Trophoblast cell (in vitro differentiated cells and primary cell): ENCODE measurements around the gene MS4A10.

ENCODE experiments used
- DNase-seq, 2 donors: peaks; one replicate each; pipeline ENCODE4 v3.0.0-alpha.2; 2016
- H2AFZ ChIP-seq: 2 replicates; pipeline ENCODE4 v1.6.1; 2013; ENCODE audit warnings: low read length, moderate library complexity, mild to moderate bottlenecking; ENCODE audit not compliant: insufficient read depth, poor library complexity
- H2AK5ac ChIP-seq: 2 replicates; pipeline ENCODE4 v1.6.1; 2013; ENCODE audit warnings: mild to moderate bottlenecking, low read length
- H2BK120ac ChIP-seq: 2 replicates; pipeline ENCODE4 v1.6.1; 2013; ENCODE audit warnings: low read length, mild to moderate bottlenecking, moderate library complexity; ENCODE audit not compliant: insufficient read depth, poor library complexity
- H2BK12ac ChIP-seq: 2 replicates; pipeline ENCODE4 v1.6.1; 2013; ENCODE audit warnings: mild to moderate bottlenecking, low read length, moderate library complexity
- H2BK5ac ChIP-seq: 2 replicates; pipeline ENCODE4 v1.6.1; 2013; ENCODE audit warnings: low read length, low read depth, moderate library complexity, mild to moderate bottlenecking; ENCODE audit not compliant: poor library complexity
- H3K14ac ChIP-seq: 2 replicates; pipeline ENCODE4 v1.6.1; 2013; ENCODE audit warnings: mild to moderate bottlenecking, low read length
- H3K18ac ChIP-seq: 2 replicates; pipeline ENCODE4 v1.6.1; 2013; ENCODE audit warnings: mild to moderate bottlenecking, low read length
- H3K23ac ChIP-seq: 2 replicates; pipeline ENCODE4 v1.6.1; 2013; ENCODE audit warnings: low read length
- H3K27ac ChIP-seq: 2 replicates; pipeline ENCODE4 v1.5.1; 2013; ENCODE audit warnings: low read depth, mild to moderate bottlenecking, inconsistent platforms, low read length, moderate library complexity
- H3K27me3 ChIP-seq: 2 replicates; pipeline ENCODE4 v1.6.1; 2013; ENCODE audit warnings: inconsistent platforms, mild to moderate bottlenecking, low read length, moderate library complexity; ENCODE audit not compliant: insufficient read depth
- H3K36me3 ChIP-seq, 2 experiments: 1 replicate in 1 of 2; 2 replicates in 1 of 2; pipeline ENCODE4 v1.6.1; 2013; ENCODE audit warnings: low read length in 2 of 2, mild to moderate bottlenecking in 2 of 2, moderate library complexity in 1 of 2; ENCODE audit not compliant: insufficient read depth in 2 of 2, control insufficient read depth in 1 of 2
- H3K4ac ChIP-seq: 2 replicates; pipeline ENCODE4 v1.6.1; 2013; ENCODE audit warnings: low read depth, mild to moderate bottlenecking, low read length, moderate library complexity
- H3K4me1 ChIP-seq, 2 experiments: 1 replicate in 1 of 2; 2 replicates in 1 of 2; pipeline ENCODE4 v1.6.1; 2013; ENCODE audit warnings: low read length in 2 of 2, mild to moderate bottlenecking in 2 of 2, moderate library complexity in 1 of 2; ENCODE audit not compliant: insufficient read depth in 2 of 2, control insufficient read depth in 1 of 2
- H3K4me2 ChIP-seq: 2 replicates; pipeline ENCODE4 v1.6.1; 2013; ENCODE audit warnings: inconsistent platforms, mild to moderate bottlenecking, low read length, moderate library complexity
- H3K4me3 ChIP-seq: 2 replicates; pipeline ENCODE4 v1.5.1; 2013; ENCODE audit warnings: mild to moderate bottlenecking, low read depth, low read length, inconsistent platforms
- H3K79me1 ChIP-seq: one replicate; pipeline ENCODE4 v1.6.1; 2013; ENCODE audit warnings: low read length
- H3K79me2 ChIP-seq: 2 replicates; pipeline ENCODE4 v1.6.1; 2013; ENCODE audit warnings: low read length, mild to moderate bottlenecking; ENCODE audit not compliant: control insufficient read depth, insufficient read depth, poor library complexity
- H3K9ac ChIP-seq: 2 replicates; pipeline ENCODE4 v1.6.1; 2013; ENCODE audit warnings: mild to moderate bottlenecking, low read length
- H3K9me3 ChIP-seq: 2 replicates; pipeline ENCODE4 v1.6.1; 2013; ENCODE audit warnings: low read depth, mild to moderate bottlenecking, control low read depth, inconsistent platforms, low read length; ENCODE audit not compliant: insufficient read depth
- H4K12ac ChIP-seq: 2 replicates; pipeline ENCODE4 v1.6.1; 2013; ENCODE audit warnings: low read depth, mild to moderate bottlenecking, low read length, moderate library complexity
- H4K8ac ChIP-seq: 2 replicates; pipeline ENCODE4 v1.6.1; 2013; ENCODE audit warnings: low read depth, mild to moderate bottlenecking, low read length, moderate library complexity
- H4K91ac ChIP-seq: one replicate; pipeline ENCODE4 v1.6.1; 2013; ENCODE audit warnings: low read depth, mild to moderate bottlenecking, low read length, moderate library complexity
- WGBS: extraction: QIAGEN DNeasy Blood & Tissue Kit; methylation state at CpG from one replicate; pipeline ENCODE4 v1.1.7; 2013; ENCODE audit warnings: missing lambda C conversion rate; ENCODE audit not compliant: insufficient read length, insufficient coverage; ENCODE audit errors: extremely low coverage; 5-methylcytosine and 5-hydroxymethylcytosine counted together

The MS4A10 gene

GRCh38 chr11:60844870-60845221 lies 59.7 kb downstream of the MS4A10 start:
- Histone ChIP-seq H3K9ac (no peak overlapping the region), H3K27me3 (no peaks in the 10 kb centered on the region), H3K4me1 (peaks cover 8 to 19% of the 10 kb centered on the region in 2 experiments), H2BK12ac (no peak overlapping the region), H3K79me1 (peaks cover 11% of the 10 kb centered on the region), H2BK120ac (no peak overlapping the region), H3K4ac (no peak overlapping the region), H3K4me2 (no peak overlapping the region), H3K14ac (no peak overlapping the region), H4K12ac (no peak overlapping the region), H3K27ac (no peak overlapping the region), H3K36me3 (peaks cover 21 to 23% of the 10 kb centered on the region in 2 experiments), H2AFZ (no peak overlapping the region), H3K79me2 (peaks cover 9% of the 10 kb centered on the region), H4K8ac (no peak overlapping the region), H3K9me3 (peaks cover 5% of the 10 kb centered on the region), H3K18ac (no peak overlapping the region), H2AK5ac (no peak overlapping the region), H3K23ac (no peak overlapping the region), H2BK5ac (no peak overlapping the region), H3K4me3 (no peak overlapping the region), H4K91ac (no peak overlapping the region)
- no CpG with 5 or more reads among the region's 4 CpGs for WGBS
- DNase-seq, result no peak

- Histone ChIP-seq H2AFZ (no peak overlapping the region), H3K79me2 (peaks cover 9% of the 10 kb centered on the region), H3K9ac (no peak overlapping the region), H3K4me3 (no peak overlapping the region), H3K36me3 (peaks cover 26 to 28% of the 10 kb centered on the region in 2 experiments), H2AK5ac (no peak overlapping the region), H3K79me1 (peaks cover 11% of the 10 kb centered on the region), H2BK120ac (no peak overlapping the region), H2BK12ac (no peak overlapping the region), H3K23ac (no peak overlapping the region), H3K4me2 (no peak overlapping the region), H4K91ac (no peak overlapping the region), H4K12ac (no peak overlapping the region), H2BK5ac (no peak overlapping the region), H3K4me1 (peaks cover 8 to 19% of the 10 kb centered on the region in 2 experiments), H3K14ac (no peak overlapping the region), H3K27ac (no peak overlapping the region), H3K9me3 (peaks cover 5% of the 10 kb centered on the region), H4K8ac (no peak overlapping the region), H3K18ac (peak overlapping the region; percentile 8), H3K27me3 (no peaks in the 10 kb centered on the region), H3K4ac (no peak overlapping the region)
- WGBS, result no CpG with 5 or more reads among the region's 8 CpGs
- no peak for DNase-seq
Measured at GRCh38 chr11:60845338-60845737, 60.2 kb downstream of the MS4A10 start.

GRCh38 chr11:60847281-60847680 lies 62.1 kb downstream of the MS4A10 start:
- H4K91ac ChIP-seq, result no peak overlapping the region
- H3K4me2 ChIP-seq, result no peak overlapping the region
- H4K8ac ChIP-seq, result no peak overlapping the region
- H3K23ac ChIP-seq, result no peak overlapping the region
- no peak overlapping the region for H2AFZ ChIP-seq
- no peak overlapping the region for H2BK5ac ChIP-seq
- H3K14ac ChIP-seq, result no peak overlapping the region
- H4K12ac ChIP-seq, result no peak overlapping the region
- H2BK12ac ChIP-seq, result no peak overlapping the region
- peaks cover 2% of the 10 kb centered on the region for H3K79me1 ChIP-seq
- H3K4ac ChIP-seq, result no peak overlapping the region
- H3K18ac ChIP-seq, result no peak overlapping the region
- DNase-seq, result no peak
- WGBS, result no CpG with 5 or more reads among the region's 13 CpGs
- peaks cover 36 to 42% of the 10 kb centered on the region in 2 experiments for H3K36me3 ChIP-seq
- no peak overlapping the region for H2BK120ac ChIP-seq
- H3K27ac ChIP-seq, result no peak overlapping the region
- no peak overlapping the region for H3K4me3 ChIP-seq
- H2AK5ac ChIP-seq, result no peak overlapping the region
- peaks cover 8 to 13% of the 10 kb centered on the region in 2 experiments for H3K4me1 ChIP-seq
- no peaks in the 10 kb centered on the region for H3K27me3 ChIP-seq
- H3K9me3 ChIP-seq, result peaks cover 5% of the 10 kb centered on the region
- no peak overlapping the region for H3K9ac ChIP-seq
- H3K79me2 ChIP-seq, result peaks cover 6% of the 10 kb centered on the region

GRCh38 chr11:60847896-60848295 lies 62.8 kb downstream of the MS4A10 start:
- peaks cover 7% of the 10 kb centered on the region for H3K9me3 ChIP-seq
- no CpG with 5 or more reads among the region's 12 CpGs for WGBS

More at GRCh38 chr11:60847896-60848295, 62.8 kb downstream of the MS4A10 start:
- no peak overlapping the region for H3K4me2 ChIP-seq
- no peak overlapping the region for H3K4ac ChIP-seq
- no peak overlapping the region for H2AFZ ChIP-seq
- no peak overlapping the region for H2AK5ac ChIP-seq
- no peak overlapping the region for H3K23ac ChIP-seq
- no peak overlapping the region for H3K27ac ChIP-seq
- H3K4me1 ChIP-seq, result peaks cover 8 to 10% of the 10 kb centered on the region in 2 experiments
- no peak overlapping the region for H3K4me3 ChIP-seq
- no peak for DNase-seq
- H3K79me1 ChIP-seq, result no peaks in the 10 kb centered on the region
- no peak overlapping the region for H3K18ac ChIP-seq
- H3K27me3 ChIP-seq, result no peaks in the 10 kb centered on the region
- H4K8ac ChIP-seq, result no peak overlapping the region
- no peak overlapping the region for H3K14ac ChIP-seq
- H2BK5ac ChIP-seq, result no peak overlapping the region
- peaks cover under 1% of the 10 kb centered on the region for H3K79me2 ChIP-seq
- peaks cover 38 to 44% of the 10 kb centered on the region in 2 experiments for H3K36me3 ChIP-seq
- H4K91ac ChIP-seq, result no peak overlapping the region
- H3K9ac ChIP-seq, result no peak overlapping the region
- no peak overlapping the region for H2BK12ac ChIP-seq
- H4K12ac ChIP-seq, result no peak overlapping the region
- no peak overlapping the region for H2BK120ac ChIP-seq
